ENCODE measurements around the gene SRRD. TPM values are rescaled to one million over a fixed set of nuclear protein-coding genes. Genes with fewer than 3 reads are reported as not detected.

The SRRD gene
- total and polyA plus RNA-seq, 2 of the 8 experiments (the other 6 are each of a cell fraction or from before 2014, with no cell fraction given), result 17.1 to 25.3 TPM

- H3K27ac ChIP-seq (ENCODE audit: low read depth, low read length), result no peak overlapping the region
- H3K79me2 ChIP-seq (ENCODE audit: control insufficient read depth in 1 of 2, insufficient read depth in 2 of 2, low read length in 2 of 2), result no peaks in the 10 kb centered on the region
- H2AFZ ChIP-seq (ENCODE audit: low read length), result no peak overlapping the region
- peak overlapping the region; percentile 24; the same call in 1 of the 2 replicates for H2BK5ac ChIP-seq (ENCODE audit: low read depth, low read length)
- no peak overlapping the region for H3K4me3 ChIP-seq (ENCODE audit: extremely low read depth in 1 of 4, insufficient read depth in 2 of 4, low read depth in 3 of 4, low read length in 4 of 4)
- no peak overlapping the region for H2BK120ac ChIP-seq (replicated peaks; ENCODE audit: low read depth, low read length)
- no peak for FAIRE-seq
- no peak overlapping the region for H2BK12ac ChIP-seq (ENCODE audit: low read depth, low read length)
- H3K27me3 ChIP-seq (replicated peaks in 1 of 4; ENCODE audit: control insufficient read depth in 3 of 4, extremely low read depth in 1 of 4, insufficient read depth in 3 of 4, low read length in 3 of 4), result no peaks in the 10 kb centered on the region
- no peaks in the 10 kb centered on the region for H3K4me1 ChIP-seq (replicated peaks in 1 of 4; ENCODE audit: control insufficient read depth in 3 of 4, insufficient read depth in 4 of 4, low read length in 3 of 4)
- H3K36me3 ChIP-seq (ENCODE audit: control insufficient read depth in 2 of 4, insufficient read depth in 4 of 4, low read length in 3 of 4), result peaks cover 0 to 32% (median 3%) of the 10 kb centered on the region in 4 experiments; a peak in 4 of 8 replicates
- H3K23ac ChIP-seq (ENCODE audit: insufficient read length), result no peak overlapping the region
- no peak overlapping the region for H2BK20ac ChIP-seq (ENCODE audit: low read length)
- no peaks in the 10 kb centered on the region for H4K20me1 ChIP-seq (replicated peaks in 1 of 2; ENCODE audit: control insufficient read depth in 1 of 2, insufficient read depth in 2 of 2, low read length in 2 of 2)
- no peak overlapping the region for H4K8ac ChIP-seq (ENCODE audit: extremely low read depth, insufficient read depth, low read length)
- no peak overlapping the region for H4K91ac ChIP-seq (replicated peaks; ENCODE audit: insufficient read length, low read length)
- H3K4me2 ChIP-seq (ENCODE audit: insufficient read depth in 1 of 2, low read depth in 2 of 2, low read length in 2 of 2), result no peak overlapping the region
- H3K79me1 ChIP-seq (ENCODE audit: low read depth, low read length), result no peaks in the 10 kb centered on the region
- no peak overlapping the region for H3K18ac ChIP-seq (ENCODE audit: extremely low read depth, low read length)
- H2BK15ac ChIP-seq (ENCODE audit: low read length), result no peak overlapping the region
- 88% methylated on average over 9 of the region's 9 CpGs; no CpG with 5 or more reads in 1 of the 2 experiments for WGBS, 2 experiments (ENCODE audit: extremely low coverage in 1 of 2, insufficient coverage in 1 of 2, insufficient read length in 1 of 2, insufficient replicate concordance in 2 of 2, low coverage in 1 of 2, low lambda C conversion rate in 2 of 2, missing lambda C conversion rate in 1 of 2)
- H2AK5ac ChIP-seq (ENCODE audit: low read depth, low read length), result no peak overlapping the region
- ChIA-PET CTCF (ENCODE audit: partially characterized antibody) (interaction anchor here (3.2 kb wide), 1 partner anchor 10 kb away, joined by 19 read pairs; no protein-coding TSS in a partner anchor), POLR2A (ENCODE audit: partially characterized antibody) (no interaction called here)
- H3K14ac ChIP-seq (ENCODE audit: insufficient read length), result no peak overlapping the region
- no peaks in the 10 kb centered on the region for H3K9me3 ChIP-seq (ENCODE audit: insufficient read depth in 2 of 2, low read depth in 1 of 2, low read length in 1 of 2)
- DNase-seq (ENCODE audit: low read depth in 1 of 2, low spot score in 2 of 2), result no peak
- H3K9ac ChIP-seq (replicated peaks in 1 of 4; ENCODE audit: extremely low read depth in 1 of 4, low read depth in 3 of 4, low read length in 3 of 4), result no peak overlapping the region
- no peak overlapping the region for H3K56ac ChIP-seq (replicated peaks; ENCODE audit: insufficient read length, low read depth, low read length)
- H3K4ac ChIP-seq (replicated peaks; ENCODE audit: insufficient read length, low read depth, low read length), result no peak overlapping the region
- H4K5ac ChIP-seq (ENCODE audit: insufficient read length, low read depth, low read length), result no peak overlapping the region
- no peaks in the 10 kb centered on the region for H3K23me2 ChIP-seq (ENCODE audit: low read depth, low read length)
- TF ChIP-seq GTF2F1 (IDR thresholded peaks at IDR 0.05; ENCODE audit: borderline replicate concordance, low read depth, low read length), result no peak
- no peak for TF ChIP-seq JUND (IDR thresholded peaks at IDR 0.05; ENCODE audit: low read length)
- TF ChIP-seq NANOG (IDR thresholded peaks at IDR 0.05; ENCODE audit: insufficient read depth, low read depth, low read length, poor library complexity, severe bottlenecking), result no peak
- no peak for TF ChIP-seq SP1 (IDR thresholded peaks at IDR 0.05; ENCODE audit: low read depth, low read length)
- TF ChIP-seq SIRT6 (IDR thresholded peaks at IDR 0.05; ENCODE audit: low read length), result no peak
- no peak for TF ChIP-seq CEBPB (IDR thresholded peaks at IDR 0.05; ENCODE audit: low read depth, low read length)
- no peak for TF ChIP-seq FOSL1 (IDR thresholded peaks at IDR 0.05; ENCODE audit: insufficient read depth, low read depth, low read length)
- TF ChIP-seq, protein P1, sequence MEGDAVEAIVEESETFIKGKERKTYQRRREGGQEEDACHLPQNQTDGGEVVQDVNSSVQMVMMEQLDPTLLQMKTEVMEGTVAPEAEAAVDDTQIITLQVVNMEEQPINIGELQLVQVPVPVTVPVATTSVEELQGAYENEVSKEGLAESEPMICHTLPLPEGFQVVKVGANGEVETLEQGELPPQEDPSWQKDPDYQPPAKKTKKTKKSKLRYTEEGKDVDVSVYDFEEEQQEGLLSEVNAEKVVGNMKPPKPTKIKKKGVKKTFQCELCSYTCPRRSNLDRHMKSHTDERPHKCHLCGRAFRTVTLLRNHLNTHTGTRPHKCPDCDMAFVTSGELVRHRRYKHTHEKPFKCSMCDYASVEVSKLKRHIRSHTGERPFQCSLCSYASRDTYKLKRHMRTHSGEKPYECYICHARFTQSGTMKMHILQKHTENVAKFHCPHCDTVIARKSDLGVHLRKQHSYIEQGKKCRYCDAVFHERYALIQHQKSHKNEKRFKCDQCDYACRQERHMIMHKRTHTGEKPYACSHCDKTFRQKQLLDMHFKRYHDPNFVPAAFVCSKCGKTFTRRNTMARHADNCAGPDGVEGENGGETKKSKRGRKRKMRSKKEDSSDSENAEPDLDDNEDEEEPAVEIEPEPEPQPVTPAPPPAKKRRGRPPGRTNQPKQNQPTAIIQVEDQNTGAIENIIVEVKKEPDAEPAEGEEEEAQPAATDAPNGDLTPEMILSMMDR (IDR thresholded peaks at IDR 0.05; ENCODE audit: control extremely low read depth in 1 of 3, insufficient read depth in 1 of 3, low read depth in 1 of 3, low read length in 3 of 3), result no peak
- no peak for TF ChIP-seq SAP30 (IDR thresholded peaks at IDR 0.05; ENCODE audit: insufficient read depth, insufficient replicate concordance, low read length)
- no peak for TF ChIP-seq CHD2 (IDR thresholded peaks at IDR 0.05; ENCODE audit: low read length)
- TF ChIP-seq POLR2A (IDR thresholded peaks at IDR 0.05; ENCODE audit: control extremely low read depth in 1 of 2, low read depth in 2 of 2, low read length in 2 of 2), result no peak
These were observed 33.1 kb upstream of the SRRD start for GRCh38 chr22:26450453-26451185.
